Naive B cell (primary cell): ENCODE data around the gene DENR. TPM values are rescaled to one million over a fixed set of nuclear protein-coding genes. Genes with fewer than 3 reads are reported as not detected.
A peak's percentile ranks its signal among the peaks of the same experiment; 100 is the strongest.

Experiments used
- ATAC-seq, 2 donors: fragments of 150-1000 bp; cut with Tn5 transposase; 2 replicates each; pipeline ENCODE4 v1.10.0; 2021; ENCODE audit warnings: low read depth in 2 of 2, mild to moderate bottlenecking in 2 of 2, moderate library complexity in 2 of 2
- DNase-seq: peaks from one replicate; pipeline ENCODE4 v3.0.0; 2022
- H3K27ac Mint-ChIP-seq, 6 donors: one replicate each; pipeline ENCODE4 v1.8.0; 2020 to 2022; ENCODE audit warnings: mild to moderate bottlenecking in 6 of 6, mixed read lengths in 6 of 6, moderate library complexity in 5 of 6, inconsistent platforms in 2 of 6
- H3K27me3 Mint-ChIP-seq, 3 donors: one replicate each; pipeline ENCODE4 v1.8.0; 2021 to 2022; ENCODE audit warnings: mixed read lengths in 3 of 3, mild to moderate bottlenecking in 1 of 3
- H3K36me3 Mint-ChIP-seq, 2 donors: one replicate each; pipeline ENCODE4 v1.8.0; 2020 to 2022; ENCODE audit warnings: mixed read lengths in 2 of 2, inconsistent platforms in 1 of 2, mild to moderate bottlenecking in 1 of 2
- H3K4me1 Mint-ChIP-seq, 3 donors: one replicate each; pipeline ENCODE4 v1.8.0; 2020 to 2022; ENCODE audit warnings: mixed read lengths in 3 of 3, inconsistent platforms in 1 of 3, mild to moderate bottlenecking in 1 of 3, moderate library complexity in 1 of 3
- H3K4me3 Mint-ChIP-seq, 8 donors: one replicate each; pipeline ENCODE4 v1.8.0; 2020 to 2022; ENCODE audit warnings: mild to moderate bottlenecking in 8 of 8, mixed read lengths in 8 of 8, moderate library complexity in 8 of 8, inconsistent platforms in 2 of 8
- H3K9me3 Mint-ChIP-seq, 7 donors: one replicate each; pipeline ENCODE4 v1.8.0; 2020 to 2022; ENCODE audit warnings: mixed read lengths in 7 of 7, mild to moderate bottlenecking in 5 of 7, inconsistent platforms in 2 of 7, moderate library complexity in 1 of 7
- polyA plus RNA-seq, 6 donors: library from polyadenylated mRNA; unstranded; fragments of 300-500 nt; fragmentation: Illumina TruSeq; gene quantifications; one replicate each; pipeline ENCODE4 v1.2.3, GENCODE V29; 2021; ENCODE audit warnings: low read depth in 6 of 6

The DENR gene
- polyA plus RNA-seq, 6 donors from 2014 or later = 67.0 to 103 (median 79.7) TPM

- Mint-ChIP-seq H3K27ac (peak overlapping the region in 2 of 6 donors; percentile 7 to 29), H3K36me3 (no peaks in the 10 kb centered on the region), H3K4me1 (peaks cover 7 to 23% (median 20%) of the 10 kb centered on the region in 3 donors), H3K9me3 (no peaks in the 10 kb centered on the region), H3K27me3 (no peaks in the 10 kb centered on the region), H3K4me3 (no peak overlapping the region)
- no peak for DNase-seq
- no peak for ATAC-seq
These were observed 27.1 kb upstream of the DENR start for GRCh38 chr12:122725452-122726079.

- Mint-ChIP-seq H3K9me3 (no peaks in the 10 kb centered on the region), H3K27ac (peak overlapping the region in 2 of 6 donors; percentile 7 to 29), H3K4me1 (peaks cover 7 to 24% (median 20%) of the 10 kb centered on the region in 3 donors), H3K36me3 (no peaks in the 10 kb centered on the region), H3K4me3 (no peak overlapping the region), H3K27me3 (no peaks in the 10 kb centered on the region)
- DNase-seq (no peak), ATAC-seq (peak; percentile 43 to 64)
These were observed 26.5 kb upstream of the DENR start for GRCh38 chr12:122726080-122726558.

DNA sequence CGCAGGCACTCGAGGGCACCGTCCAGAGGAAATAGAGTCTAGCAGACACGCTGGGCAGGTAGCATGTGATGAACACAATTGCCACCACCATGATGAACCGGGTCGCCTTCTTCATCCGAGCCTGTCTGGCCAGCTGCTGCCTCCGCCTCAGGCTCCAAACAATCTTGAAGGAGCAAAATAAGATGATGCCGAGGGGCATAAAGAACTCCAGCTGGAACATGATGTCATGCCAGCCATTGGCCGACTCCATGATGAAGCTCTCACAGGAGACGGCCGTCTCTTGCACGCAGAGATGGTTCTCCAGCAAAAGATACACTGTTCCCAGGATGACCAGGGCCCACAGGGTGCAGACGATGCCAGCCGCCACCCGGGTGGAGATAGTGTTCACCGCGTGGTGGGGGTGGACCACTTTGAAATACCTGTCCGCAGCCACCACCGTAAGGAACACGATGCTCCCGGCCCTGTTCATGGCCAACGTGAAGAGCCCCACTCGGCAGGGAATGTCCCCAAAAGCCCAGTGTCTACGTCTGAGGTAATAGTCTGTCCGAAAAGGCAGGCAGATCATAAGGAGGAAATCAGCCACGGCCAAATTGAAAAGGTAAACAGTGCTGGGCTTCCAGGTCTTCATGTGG lies 22.9 kb upstream of the DENR start:
- Mint-ChIP-seq H3K27ac (no peak overlapping the region), H3K27me3 (no peaks in the 10 kb centered on the region), H3K4me1 (peaks cover 28 to 53% (median 41%) of the 10 kb centered on the region in 3 donors), H3K4me3 (peak overlapping the region in 1 of 8 donors; percentile 4), H3K9me3 (no peaks in the 10 kb centered on the region), H3K36me3 (no peaks in the 10 kb centered on the region)
- DNase-seq = no peak
- ATAC-seq = no peak

DNA sequence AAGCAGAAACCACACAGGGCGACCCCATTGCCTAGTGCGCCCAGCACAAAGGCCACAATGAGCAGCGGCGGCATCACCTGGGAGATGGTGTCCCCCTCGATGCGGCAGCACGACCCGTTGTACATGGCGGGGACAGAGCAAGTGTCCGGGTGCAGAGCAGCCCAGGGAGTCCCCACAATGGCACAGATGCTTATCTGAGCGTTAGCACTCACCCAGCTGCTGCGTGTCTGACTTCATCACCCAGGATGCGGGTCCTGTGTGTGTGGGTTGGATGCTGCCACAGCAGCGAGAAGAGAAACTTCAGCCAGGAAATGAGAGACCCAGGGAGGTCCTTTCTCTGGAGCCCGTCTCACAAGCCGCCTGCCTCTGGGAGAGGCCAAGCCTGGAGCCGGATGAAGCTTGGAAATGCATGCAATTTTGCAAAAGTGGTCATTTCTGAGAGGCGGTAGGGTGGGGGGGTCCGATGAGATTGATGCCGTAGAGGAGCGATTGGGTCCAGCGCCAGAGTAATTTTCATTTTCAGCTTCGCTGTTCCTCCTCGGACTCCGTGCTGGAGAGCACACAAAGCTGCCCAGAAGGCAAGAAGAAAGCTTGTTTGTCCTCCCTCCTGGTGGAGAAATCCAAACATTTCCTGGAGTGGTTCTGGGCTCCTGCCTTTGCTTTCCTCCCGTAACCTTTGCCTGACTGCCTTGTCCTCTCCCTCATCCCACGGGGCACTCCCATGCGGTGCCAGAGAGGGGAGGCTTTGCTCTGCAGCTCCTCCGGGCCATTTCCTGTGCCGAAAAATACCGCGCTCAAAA lies 22.2 kb upstream of the DENR start, which contains the start of gene HCAR1:
Gene HCAR1 (minus strand): TSS at position 630 of the 800 bp plus-strand sequence. CDS start 505 bp downstream, at position 125.
- H3K9me3 Mint-ChIP-seq = no peaks in the 10 kb centered on the region
- H3K27me3 Mint-ChIP-seq = no peaks in the 10 kb centered on the region
- DNase-seq = no peak

GRCh38 chr12:122732170-122732569 lies 20.5 kb upstream of the DENR start:
- peak; percentile 50 to 75 for ATAC-seq

More for the DNA sequence above, 22.2 kb upstream of the DENR start, which contains the start of gene HCAR1:
- peak within 1 kb of the TSS in 2 of 8 donors; percentile 4 to 62 for H3K4me3 Mint-ChIP-seq
- peak within 1 kb of the TSS in 2 of 6 donors; percentile 36 to 80 for H3K27ac Mint-ChIP-seq
- ATAC-seq = no peak
- H3K4me1 Mint-ChIP-seq = peaks cover 28 to 45% (median 34%) of the 10 kb centered on the region in 3 donors
- H3K36me3 Mint-ChIP-seq = no peaks in the 10 kb centered on the region

GRCh38 chr12:122732611-122733010 lies 20.0 kb upstream of the DENR start:
- Mint-ChIP-seq H3K27ac (peak overlapping the region in 4 of 6 donors; percentile 68 to 96 (median 82)), H3K27me3 (no peaks in the 10 kb centered on the region), H3K4me1 (peaks cover 21 to 33% (median 22%) of the 10 kb centered on the region in 3 donors), H3K9me3 (no peaks in the 10 kb centered on the region), H3K4me3 (peak overlapping the region in 4 of 8 donors; percentile 20 to 77 (median 41)), H3K36me3 (no peaks in the 10 kb centered on the region)
- DNase-seq (no peak), ATAC-seq (no peak)

More at GRCh38 chr12:122732170-122732569, 20.5 kb upstream of the DENR start:
- H3K27ac Mint-ChIP-seq = peak overlapping the region in 4 of 6 donors; percentile 68 to 96 (median 82)
- peak overlapping the region in 4 of 8 donors; percentile 1 to 59 (median 29) for H3K4me3 Mint-ChIP-seq
- H3K27me3 Mint-ChIP-seq = no peaks in the 10 kb centered on the region
- H3K36me3 Mint-ChIP-seq = no peaks in the 10 kb centered on the region
- H3K9me3 Mint-ChIP-seq = no peaks in the 10 kb centered on the region
- peaks cover 21 to 33% (median 22%) of the 10 kb centered on the region in 3 donors for H3K4me1 Mint-ChIP-seq
- peak; percentile 9 for DNase-seq

- Mint-ChIP-seq H3K4me1 (peaks cover 7% of the 10 kb centered on the region in 3 donors), H3K4me3 (no peak overlapping the region), H3K27ac (no peak overlapping the region), H3K9me3 (no peaks in the 10 kb centered on the region), H3K36me3 (no peaks in the 10 kb centered on the region), H3K27me3 (no peaks in the 10 kb centered on the region)
- ATAC-seq = no peak
- no peak for DNase-seq
These were observed 14.1 kb upstream of the DENR start for GRCh38 chr12:122738571-122738970.

DNA sequence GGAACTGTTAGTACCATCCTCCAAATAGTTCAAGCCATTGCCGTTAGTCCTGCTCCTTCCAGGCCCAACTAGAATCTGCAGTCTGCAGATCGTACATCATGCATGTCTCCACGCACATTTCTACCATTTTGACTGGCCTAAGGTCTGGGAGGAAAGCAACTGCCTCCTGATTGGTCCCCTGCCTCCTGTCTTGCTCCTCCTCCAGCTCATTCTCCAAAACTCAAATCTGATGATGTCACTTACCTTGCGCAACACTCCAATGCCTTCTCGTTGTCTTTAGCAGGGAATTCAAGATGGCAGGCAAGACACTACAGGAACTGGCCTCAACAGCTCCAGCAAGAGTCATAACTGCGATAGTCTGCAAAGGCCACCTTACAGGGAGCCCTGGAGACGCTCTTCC lies 12.3 kb upstream of the DENR start:
- no peaks in the 10 kb centered on the region for H3K27me3 Mint-ChIP-seq
- H3K4me3 Mint-ChIP-seq = no peak overlapping the region
- no peaks in the 10 kb centered on the region for H3K9me3 Mint-ChIP-seq
- H3K27ac Mint-ChIP-seq = no peak overlapping the region
- no peaks in the 10 kb centered on the region for H3K4me1 Mint-ChIP-seq
- DNase-seq (no peak), ATAC-seq (no peak)
- no peaks in the 10 kb centered on the region for H3K36me3 Mint-ChIP-seq

GRCh38 chr12:122743895-122744525 lies 8.6 kb upstream of the DENR start:
- Mint-ChIP-seq H3K9me3 (no peaks in the 10 kb centered on the region), H3K36me3 (no peaks in the 10 kb centered on the region), H3K27me3 (no peaks in the 10 kb centered on the region), H3K4me3 (no peak overlapping the region), H3K27ac (peak overlapping the region in 1 of 6 donors; percentile 37), H3K4me1 (no peaks in the 10 kb centered on the region)
- no peak for DNase-seq
- no peak for ATAC-seq

DNA sequence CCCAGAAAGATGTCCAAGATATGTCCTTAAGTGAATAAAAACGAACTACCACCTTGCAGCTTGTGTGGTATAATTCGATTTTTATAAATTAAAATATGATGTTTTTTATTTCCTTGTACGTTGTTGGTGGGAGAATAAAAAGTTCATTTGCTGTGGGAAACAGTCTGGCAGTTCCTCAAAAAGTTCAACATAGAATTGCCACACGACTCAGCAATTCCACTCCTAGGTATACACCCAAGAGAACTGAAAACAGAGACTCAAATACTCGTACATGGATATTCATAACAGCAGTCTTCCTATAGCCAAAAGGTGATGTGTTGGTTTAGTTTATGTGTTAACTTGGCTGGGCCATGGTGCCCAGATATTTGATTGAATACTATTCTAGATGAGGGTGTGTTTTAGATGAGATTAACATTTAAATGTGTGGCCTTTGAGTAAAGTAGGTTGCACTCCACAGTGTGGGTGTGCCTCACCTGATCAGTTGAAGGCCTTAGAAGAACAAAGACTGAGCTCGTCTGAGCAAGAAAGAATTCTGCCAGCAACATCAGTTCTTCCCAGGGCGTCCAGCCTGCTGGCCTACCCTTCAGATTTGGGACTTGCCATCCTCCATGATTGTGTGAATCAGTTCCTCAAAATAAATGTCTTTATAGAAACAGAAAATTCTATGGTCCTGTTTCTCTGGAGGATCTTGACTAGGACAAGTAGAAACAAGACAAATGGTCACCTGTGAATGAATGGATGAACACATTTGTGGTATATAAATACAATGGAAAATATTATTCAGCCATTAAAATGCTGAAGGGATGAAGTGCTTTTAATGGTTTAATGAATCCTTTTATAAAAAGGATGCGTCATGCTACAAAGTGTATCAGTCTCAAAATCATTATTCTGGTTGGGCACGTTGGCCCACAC lies 5.1 kb upstream of the DENR start:
- H3K9me3 Mint-ChIP-seq = no peaks in the 10 kb centered on the region
- no peak overlapping the region for H3K27ac Mint-ChIP-seq
- no peak for ATAC-seq
- H3K27me3 Mint-ChIP-seq = no peaks in the 10 kb centered on the region
- DNase-seq = no peak
- H3K4me1 Mint-ChIP-seq = peaks cover 7 to 16% (median 14%) of the 10 kb centered on the region in 3 donors
- H3K36me3 Mint-ChIP-seq = no peaks in the 10 kb centered on the region
- H3K4me3 Mint-ChIP-seq = no peak overlapping the region

- peak overlapping the region in 1 of 8 donors; percentile 30 for H3K4me3 Mint-ChIP-seq
- DNase-seq = no peak
These were observed 2.9 kb upstream of the DENR start for GRCh38 chr12:122749569-122750332.

More at GRCh38 chr12:122749569-122750332, 2.9 kb upstream of the DENR start:
- Mint-ChIP-seq H3K36me3 (peaks cover 5 to 14% of the 10 kb centered on the region in 2 donors), H3K4me1 (peaks cover 27 to 36% (median 31%) of the 10 kb centered on the region in 3 donors), H3K9me3 (no peaks in the 10 kb centered on the region), H3K27me3 (no peaks in the 10 kb centered on the region), H3K27ac (peak overlapping the region in 1 of 6 donors; percentile 32)
- no peak for ATAC-seq
